HCT116 (cell line): ENCODE measurements around the gene SRGAP1. TPM values are rescaled to one million over a fixed set of nuclear protein-coding genes. Genes with fewer than 3 reads are reported as not detected.

Experiments
- ATAC-seq: fragments of 200-7000 bp; cut with Tn5 transposase; 2 replicates; pipeline ENCODE4 v1.9.1; 2020; ENCODE audit warnings: mild to moderate bottlenecking, moderate library complexity
- BruUV-seq: library from RNA; stranded (reverse); fragments of 400-500 nt; replicated peaks from 2 replicates; lab custom pipeline; 2021; lab: Mats Ljungman, UMichigan
- CTCF ChIA-PET: fragments of 300-600 bp; sonication (Branson Sonifier 250); formaldehyde crosslinking; loops from one replicate; lab custom pipeline; 2021; ENCODE audit warnings: antibody characterized with exemption; lab: Charles Lee
- POLR2A ChIA-PET: fragments of 300-600, 350-600 bp; sonication (Branson Sonifier 250); formaldehyde crosslinking; loops from one replicate; lab custom pipeline; 2021; ENCODE audit warnings: antibody characterized with exemption; lab: Charles Lee
- RAD21 ChIA-PET, 2 experiments: fragments of 300-600 bp; sonication (Branson Sonifier 250); formaldehyde crosslinking; loops; one replicate each; lab custom pipeline; 2023; ENCODE audit warnings: low total read pairs in 2 of 2; ENCODE audit not compliant: uncharacterized antibody in 2 of 2, unreplicated experiment in 2 of 2, low non-redundant PET in 1 of 2; lab: Charles Lee
- DNase-seq: peaks from one replicate; pipeline ENCODE4 v3.0.0-alpha.2; 2010; ENCODE audit warnings: low read depth, low spot score
- H2AFZ ChIP-seq: fragments of 200-600 bp; shearing (Covaris generic), sonication (generic); 2 replicates; pipeline ENCODE4 v1.6.1; 2017; ENCODE audit warnings: low read depth, mixed run types, mixed read lengths, antibody characterized with exemption, low read length; ENCODE audit not compliant: poor library complexity, severe bottlenecking
- H3K27ac ChIP-seq: 2 replicates; pipeline ENCODE4 v1.5.1; 2012; ENCODE audit warnings: low read depth, low read length
- H3K27me3 ChIP-seq: fragments of 200-600 bp; sonication (generic); 2 replicates; pipeline ENCODE4 v1.6.1; 2016; ENCODE audit warnings: mixed run types, low read length, mixed read lengths; ENCODE audit not compliant: insufficient read depth
- H3K36me3 ChIP-seq, 2 experiments: fragments of 200-500 bp in 1 of 2; fragments of 200-600 bp in 1 of 2; sonication (Bioruptor generic) in 1 of 2; sonication (generic) in 1 of 2; 2 replicates each; pipeline versions ENCODE4 v1.5.1 to v1.6.1; 2014 to 2016; ENCODE audit warnings: low read length in 2 of 2, inconsistent platforms in 1 of 2, mixed read lengths in 1 of 2, mixed run types in 1 of 2; ENCODE audit not compliant: insufficient read depth in 2 of 2, control insufficient read depth in 1 of 2
- H3K4me1 ChIP-seq, 2 experiments: fragments of 200-600 bp in 1 of 2; sonication (generic) in 1 of 2; 2 replicates each; pipeline versions ENCODE4 v1.5.1 to v1.6.1; 2012 to 2017; ENCODE audit warnings: low read length in 2 of 2, inconsistent platforms in 1 of 2, mild to moderate bottlenecking in 1 of 2, mixed read lengths in 1 of 2, mixed run types in 1 of 2, moderate library complexity in 1 of 2; ENCODE audit not compliant: insufficient read depth in 2 of 2, control insufficient read depth in 1 of 2
- H3K4me2 ChIP-seq: fragments of 200-600 bp; sonication (generic); 2 replicates; pipeline ENCODE4 v1.6.1; 2017; ENCODE audit warnings: mixed run types, low read length, mixed read lengths
- H3K4me3 ChIP-seq, 2 experiments: fragments of 200-600 bp in 1 of 2; sonication (generic) in 1 of 2; replicated peaks in 1 of 2; 2 replicates each; pipeline ENCODE4 v1.5.1; 2011 to 2016; ENCODE audit warnings: low read length in 2 of 2, control low read depth in 1 of 2, low read depth in 1 of 2, mild to moderate bottlenecking in 1 of 2, mixed read lengths in 1 of 2, mixed run types in 1 of 2
- H3K79me2 ChIP-seq: fragments of 200-600 bp; sonication (generic); 2 replicates; pipeline ENCODE4 v1.6.1; 2017; ENCODE audit warnings: mild to moderate bottlenecking, mixed run types, low read length, moderate library complexity, mixed read lengths; ENCODE audit not compliant: insufficient read depth
- H3K9ac ChIP-seq: fragments of 200-600 bp; sonication (generic); 2 replicates; pipeline ENCODE4 v1.6.1; 2016; ENCODE audit warnings: low read length, mixed read lengths
- H3K9me2 ChIP-seq: fragments of 200-600 bp; sonication (generic), shearing (Covaris generic); 2 replicates; pipeline ENCODE4 v1.6.1; 2017; ENCODE audit warnings: mixed run types, mild to moderate bottlenecking, moderate library complexity; ENCODE audit not compliant: insufficient read depth
- H3K9me3 ChIP-seq, 2 experiments: fragments of 200-500 bp in 1 of 2; fragments of 200-600 bp in 1 of 2; sonication (Bioruptor generic) in 1 of 2; sonication (generic) in 1 of 2; 2 replicates each; pipeline ENCODE4 v1.6.1; 2014 to 2017; ENCODE audit warnings: low read length in 2 of 2, mixed read lengths in 2 of 2, inconsistent platforms in 1 of 2, low read depth in 1 of 2, mild to moderate bottlenecking in 1 of 2, mixed run types in 1 of 2, moderate library complexity in 1 of 2; ENCODE audit not compliant: control insufficient read depth in 1 of 2, insufficient read depth in 1 of 2
- H4K20me1 ChIP-seq: fragments of 200-600 bp; sonication (generic), shearing (Covaris generic); 2 replicates; pipeline ENCODE4 v1.6.1; 2017; ENCODE audit warnings: mixed run types, mild to moderate bottlenecking, moderate library complexity; ENCODE audit not compliant: insufficient read depth
- CBX3 ChIP-seq: IDR thresholded peaks from 2 replicates; pipeline ENCODE4 v1.6.1; 2012; ENCODE audit warnings: low read depth
- CEBPB ChIP-seq: IDR thresholded peaks from 2 replicates; pipeline ENCODE4 v1.6.1; 2012; ENCODE audit warnings: low read depth
- EGR1 ChIP-seq: IDR thresholded peaks from 2 replicates; pipeline ENCODE4 v1.6.1; 2012; ENCODE audit warnings: low read depth
- ELF1 ChIP-seq: IDR thresholded peaks from 2 replicates; pipeline ENCODE4 v1.6.1; 2012; ENCODE audit warnings: low read depth, borderline replicate concordance
- EZH2 ChIP-seq: fragments of 200-600 bp; sonication (generic); IDR thresholded peaks from 2 replicates; pipeline ENCODE4 v1.6.1; 2017; ENCODE audit warnings: antibody characterized with exemption, mixed run types
- JUND ChIP-seq: IDR thresholded peaks from 2 replicates; pipeline ENCODE4 v1.6.1; 2012
- MAX ChIP-seq: IDR thresholded peaks from 2 replicates; pipeline ENCODE4 v1.6.1; 2012
- POLR2A ChIP-seq: IDR thresholded peaks from 2 replicates; pipeline ENCODE4 v1.7.0; 2011; ENCODE audit warnings: borderline replicate concordance; ENCODE audit not compliant: insufficient read depth, insufficient read length; ENCODE audit errors: extremely low read depth
- RAD21 ChIP-seq: IDR thresholded peaks from 2 replicates; pipeline ENCODE4 v1.6.1; 2012; ENCODE audit warnings: low read depth, mild to moderate bottlenecking
- SIN3A ChIP-seq: IDR thresholded peaks from 2 replicates; pipeline ENCODE4 v1.6.1; 2012; ENCODE audit warnings: low read depth
- YY1 ChIP-seq: IDR thresholded peaks from 2 replicates; pipeline ENCODE4 v1.6.1; 2011; ENCODE audit warnings: low read length, low read depth, moderate library complexity, mild to moderate bottlenecking; ENCODE audit not compliant: insufficient replicate concordance; ENCODE audit errors: extremely low read depth
- ZBTB33 ChIP-seq: IDR thresholded peaks from 2 replicates; pipeline ENCODE4 v1.6.1; 2011; ENCODE audit warnings: mild to moderate bottlenecking, low read length, moderate library complexity; ENCODE audit not compliant: insufficient replicate concordance; ENCODE audit errors: extremely low read depth
- ZFX ChIP-seq: fragments of 450-650 bp; IDR thresholded peaks from 2 replicates; pipeline ENCODE4 v1.6.1; 2017
- intact Hi-C: fragments of 100-400 bp; cut with micrococcal nuclease; formaldehyde crosslinking; loops from 2 replicates; pipeline ENCODE4 v1.10.0; 2022
- total RNA-seq: library from RNA; stranded (reverse); gene quantifications from one replicate; pipeline ENCODE4 v1.2.1, GENCODE V29; 2021; ENCODE audit not compliant: unreplicated experiment
- TF ChIP-seq, protein P1 (sequence below), 3 experiments: fragments of 200-600 bp in 1 of 3; sonication (generic) in 1 of 3; IDR thresholded peaks in 2 of 3; conservative IDR thresholded peaks in 1 of 3; 2 replicates each; pipeline ENCODE4 v1.5.1; 2012 to 2017; ENCODE audit warnings: low read depth in 2 of 3, low read length in 2 of 3, antibody characterized with exemption in 1 of 3, borderline replicate concordance in 1 of 3, control low read depth in 1 of 3, mild to moderate bottlenecking in 1 of 3, mixed read lengths in 1 of 3, mixed run types in 1 of 3, moderate library complexity in 1 of 3; ENCODE audit not compliant: insufficient read depth in 1 of 3

Gene SRGAP1
- total RNA-seq, 1 experiment from 2014 or later: 16.6 TPM

DNA sequence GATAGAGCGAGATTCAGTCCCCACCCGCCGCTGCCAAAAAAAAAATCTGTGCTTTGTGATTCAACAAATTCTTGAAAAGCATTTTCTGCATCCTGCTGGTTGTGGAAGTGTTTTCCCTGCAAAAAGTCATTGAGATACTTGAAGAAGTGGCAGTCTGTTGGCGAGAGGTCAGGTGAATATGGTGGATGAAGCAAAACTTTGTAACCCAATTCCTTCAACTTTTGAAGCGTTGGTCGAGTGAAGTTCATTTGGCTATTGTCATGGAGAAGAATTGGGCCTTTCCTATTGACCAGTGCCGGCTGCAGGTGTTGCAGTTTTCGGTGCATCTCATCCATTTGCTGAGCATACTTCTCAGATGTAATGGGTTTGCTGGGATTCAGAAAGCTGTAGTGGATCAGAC lies 20.9 kb downstream of the SRGAP1 start:
- no peak overlapping the region for H3K9ac ChIP-seq
- H4K20me1 ChIP-seq: no peaks in the 10 kb centered on the region
- peaks cover 79% of the 10 kb centered on the region for H3K79me2 ChIP-seq
- H3K4me1 ChIP-seq: peaks cover 43 to 50% of the 10 kb centered on the region in 2 experiments
- H3K9me2 ChIP-seq: no peaks in the 10 kb centered on the region
- no TSS peak for BruUV-seq
- no peaks in the 10 kb centered on the region for H3K9me3 ChIP-seq
- no peaks in the 10 kb centered on the region for H3K27me3 ChIP-seq
- ChIA-PET RAD21 (no interaction called here), POLR2A (no interaction called here), CTCF (no interaction called here)
- no peak overlapping the region for H2AFZ ChIP-seq
- no peak overlapping the region for H3K4me3 ChIP-seq
- H3K4me2 ChIP-seq: no peak overlapping the region
- TF ChIP-seq JUND: no peak
- no peak for TF ChIP-seq ELF1
- no peak for TF ChIP-seq MAX
- TF ChIP-seq SIN3A: no peak
- TF ChIP-seq CBX3: no peak
- TF ChIP-seq CEBPB: no peak
- TF ChIP-seq EGR1: no peak
- ATAC-seq: no peak
- intact Hi-C loops: no loop called here
- DNase-seq: no peak
- no peaks in the 10 kb centered on the region for H3K36me3 ChIP-seq
- H3K27ac ChIP-seq: no peak overlapping the region

DNA sequence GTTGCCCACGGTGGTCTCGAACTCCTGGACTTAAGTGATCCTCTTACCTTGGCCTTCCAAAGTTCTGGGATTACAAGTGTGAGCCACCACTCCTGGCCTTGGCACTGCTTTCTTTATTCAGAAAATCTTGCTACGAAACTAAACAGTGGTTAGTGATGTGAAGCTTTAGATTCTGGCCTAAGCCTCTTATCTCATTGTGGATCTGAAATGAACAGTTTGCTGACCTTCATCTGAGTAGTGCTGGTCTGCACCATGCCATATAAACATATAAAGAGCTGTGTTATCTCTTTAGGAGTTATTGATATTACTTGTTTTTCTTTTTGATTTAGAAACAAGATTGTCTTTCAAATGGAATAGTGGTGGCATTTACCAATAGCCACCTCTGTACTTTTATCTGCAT lies 22.6 kb downstream of the SRGAP1 start:
- Histone ChIP-seq H3K9me3 (no peaks in the 10 kb centered on the region), H3K36me3 (no peaks in the 10 kb centered on the region), H3K4me2 (no peak overlapping the region), H3K9ac (no peak overlapping the region), H3K27ac (no peak overlapping the region), H3K4me3 (no peak overlapping the region), H3K79me2 (peaks cover 89% of the 10 kb centered on the region), H3K4me1 (peaks cover 28 to 36% of the 10 kb centered on the region in 2 experiments), H4K20me1 (no peaks in the 10 kb centered on the region), H3K9me2 (no peaks in the 10 kb centered on the region), H2AFZ (no peak overlapping the region), H3K27me3 (no peaks in the 10 kb centered on the region)
- TF ChIP-seq, protein P1, sequence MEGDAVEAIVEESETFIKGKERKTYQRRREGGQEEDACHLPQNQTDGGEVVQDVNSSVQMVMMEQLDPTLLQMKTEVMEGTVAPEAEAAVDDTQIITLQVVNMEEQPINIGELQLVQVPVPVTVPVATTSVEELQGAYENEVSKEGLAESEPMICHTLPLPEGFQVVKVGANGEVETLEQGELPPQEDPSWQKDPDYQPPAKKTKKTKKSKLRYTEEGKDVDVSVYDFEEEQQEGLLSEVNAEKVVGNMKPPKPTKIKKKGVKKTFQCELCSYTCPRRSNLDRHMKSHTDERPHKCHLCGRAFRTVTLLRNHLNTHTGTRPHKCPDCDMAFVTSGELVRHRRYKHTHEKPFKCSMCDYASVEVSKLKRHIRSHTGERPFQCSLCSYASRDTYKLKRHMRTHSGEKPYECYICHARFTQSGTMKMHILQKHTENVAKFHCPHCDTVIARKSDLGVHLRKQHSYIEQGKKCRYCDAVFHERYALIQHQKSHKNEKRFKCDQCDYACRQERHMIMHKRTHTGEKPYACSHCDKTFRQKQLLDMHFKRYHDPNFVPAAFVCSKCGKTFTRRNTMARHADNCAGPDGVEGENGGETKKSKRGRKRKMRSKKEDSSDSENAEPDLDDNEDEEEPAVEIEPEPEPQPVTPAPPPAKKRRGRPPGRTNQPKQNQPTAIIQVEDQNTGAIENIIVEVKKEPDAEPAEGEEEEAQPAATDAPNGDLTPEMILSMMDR (IDR thresholded peaks at IDR 0.05 in 2 of 3, conservative IDR thresholded peaks at IDR 0.05 in 1 of 3; ENCODE audit: borderline replicate concordance in 1 of 3, insufficient read depth in 1 of 3, low read depth in 2 of 3, low read length in 2 of 3): no peak
- TF ChIP-seq RAD21 (no peak), YY1 (no peak), POLR2A (no peak), ZBTB33 (no peak), ELF1 (no peak), EZH2 (no peak), EGR1 (no peak), ZFX (no peak), JUND (no peak)
- POLR2A ChIA-PET: no interaction called here
- no peak for DNase-seq
- RAD21 ChIA-PET: no interaction called here
- ATAC-seq: no peak
- CTCF ChIA-PET: no interaction called here
- no TSS peak for BruUV-seq
- intact Hi-C loops: no loop called here
